ENCODE data around the gene KLK5.

- TF ChIP-seq CTCF (optimal IDR thresholded peaks at IDR 0.05 in 1 of 3, IDR thresholded peaks at IDR 0.05 in 1 of 3, conservative IDR thresholded peaks at IDR 0.05 in 1 of 3; ENCODE audit: extremely low read depth in 1 of 3, insufficient read depth in 2 of 3, low read length in 3 of 3) (no peak), EZH2 (IDR thresholded peaks at IDR 0.05; ENCODE audit: low read length) (no peak)
Measured at GRCh38 chr19:50949861-50950260, 3.0 kb downstream of the KLK5 start.

All from keratinocyte (primary cell).